Caco-2 (cell line): ENCODE results near the gene DUSP6. TPM values are rescaled to one million over a fixed set of nuclear protein-coding genes. Genes with fewer than 3 reads are reported as not detected.

Experiments
- BruUV-seq: library from RNA; stranded (reverse); fragments of 400-500 nt; replicated peaks from 2 replicates; lab custom pipeline; 2021; lab: Mats Ljungman, UMichigan
- CTCF ChIA-PET: fragments of 300-600 bp; sonication (Branson Sonifier 250); formaldehyde crosslinking; loops from one replicate; lab custom pipeline; 2022; ENCODE audit warnings: antibody characterized with exemption; lab: Charles Lee
- POLR2A ChIA-PET: fragments of 300-600 bp; sonication (Branson Sonifier 250); formaldehyde crosslinking; loops from one replicate; lab custom pipeline; 2022; ENCODE audit warnings: antibody characterized with exemption; lab: Charles Lee
- DNase-seq, 2 experiments: peaks; one replicate each; pipeline versions ENCODE4 v3.0.0 to v3.0.0-alpha.2; 2020 to 2022
- H3K27me3 ChIP-seq: replicated peaks from 2 replicates; pipeline ENCODE4 v1.6.0; 2011; ENCODE audit warnings: low read length; ENCODE audit not compliant: control insufficient read depth, insufficient read depth
- H3K36me3 ChIP-seq: 2 replicates; pipeline ENCODE4 v1.5.1; 2011; ENCODE audit warnings: low read length; ENCODE audit not compliant: control insufficient read depth, insufficient read depth
- H3K4me1 ChIP-seq: fragments of 250-450 bp; sonication (Bioruptor Pico); 2 replicates; pipeline ENCODE4 v1.5.1; 2020; ENCODE audit warnings: mild to moderate bottlenecking
- H3K4me3 ChIP-seq: 2 replicates; pipeline ENCODE4 v1.5.1; 2011; ENCODE audit warnings: low read depth, mild to moderate bottlenecking, control low read depth, low read length
- H3K9me3 ChIP-seq: fragments of 250-450 bp; sonication (Bioruptor Pico); 2 replicates; pipeline ENCODE4 v1.5.1; 2020; ENCODE audit warnings: mild to moderate bottlenecking, moderate library complexity
- H3K27ac Mint-ChIP-seq: one replicate; pipeline ENCODE4 v1.8.0; 2022; ENCODE audit warnings: mixed read lengths; ENCODE audit not compliant: unreplicated experiment
- H3K27me3 Mint-ChIP-seq: one replicate; pipeline ENCODE4 v1.8.0; 2022; ENCODE audit warnings: mixed read lengths; ENCODE audit not compliant: insufficient read depth, unreplicated experiment
- H3K36me3 Mint-ChIP-seq: one replicate; pipeline ENCODE4 v1.8.0; 2022; ENCODE audit warnings: mild to moderate bottlenecking, mixed read lengths; ENCODE audit not compliant: insufficient read depth, unreplicated experiment
- H3K4me1 Mint-ChIP-seq: one replicate; pipeline ENCODE4 v1.8.0; 2022; ENCODE audit warnings: low read depth, mixed read lengths; ENCODE audit not compliant: unreplicated experiment
- H3K4me3 Mint-ChIP-seq: one replicate; pipeline ENCODE4 v1.8.0; 2022; ENCODE audit warnings: mild to moderate bottlenecking, moderate library complexity, mixed read lengths; ENCODE audit not compliant: unreplicated experiment
- H3K9me3 Mint-ChIP-seq: one replicate; pipeline ENCODE4 v1.8.0; 2022; ENCODE audit warnings: mixed read lengths; ENCODE audit not compliant: unreplicated experiment
- CTCF ChIP-seq, 2 experiments: fragments of 200-600 bp in 1 of 2; IDR thresholded peaks; 1 replicate in 1 of 2; 2 replicates in 1 of 2; pipeline versions ENCODE4 v1.5.1 to v1.8.0; 2011 to 2022; ENCODE audit warnings: antibody characterized with exemption in 1 of 2, control low read depth in 1 of 2, inconsistent platforms in 1 of 2, low read depth in 1 of 2, low read length in 1 of 2, mild to moderate bottlenecking in 1 of 2, moderate library complexity in 1 of 2; ENCODE audit not compliant: insufficient read depth in 1 of 2, severe bottlenecking in 1 of 2, unreplicated experiment in 1 of 2
- intact Hi-C: fragments of 100-400 bp; cut with micrococcal nuclease; formaldehyde crosslinking; loops from one replicate; pipeline ENCODE4 v1.10.0; 2022; ENCODE audit not compliant: unreplicated experiment
- total RNA-seq: library from RNA; stranded (reverse); gene quantifications from 2 replicates; pipeline ENCODE4 v1.2.3, GENCODE V29; 2022

Gene DUSP6
- total RNA-seq, 1 experiment from 2014 or later: 22.4 TPM

- Mint-ChIP-seq H3K36me3 (no peaks in the 10 kb centered on the region), H3K9me3 (no peaks in the 10 kb centered on the region), H3K4me3 (no peak overlapping the region), H3K4me1 (peaks cover 13% of the 10 kb centered on the region), H3K27ac (no peak overlapping the region), H3K27me3 (no peaks in the 10 kb centered on the region)
- TF ChIP-seq CTCF (IDR thresholded peaks at IDR 0.05; ENCODE audit: insufficient read depth in 1 of 2, low read depth in 1 of 2, low read length in 1 of 2, severe bottlenecking in 1 of 2, unreplicated experiment in 1 of 2): no peak
- no peak overlapping the region for H3K4me3 ChIP-seq
- no TSS peak for BruUV-seq
- POLR2A ChIA-PET: no interaction called here
- H3K4me1 ChIP-seq: peaks cover 5% of the 10 kb centered on the region
- H3K36me3 ChIP-seq: no peaks in the 10 kb centered on the region
- CTCF ChIA-PET: no interaction called here
- intact Hi-C loops: no loop called here
- no peaks in the 10 kb centered on the region for H3K27me3 ChIP-seq
- no peaks in the 10 kb centered on the region for H3K9me3 ChIP-seq
- no peak for DNase-seq
Observed at GRCh38 chr12:89311703-89312293, 40.5 kb downstream of the DUSP6 start.

GRCh38 chr12:89309815-89310214 is 42.5 kb downstream of the DUSP6 start:
- Mint-ChIP-seq H3K27ac (no peak overlapping the region), H3K4me3 (no peak overlapping the region), H3K9me3 (no peaks in the 10 kb centered on the region), H3K4me1 (peaks cover 8% of the 10 kb centered on the region), H3K36me3 (no peaks in the 10 kb centered on the region), H3K27me3 (no peaks in the 10 kb centered on the region)
- no peaks in the 10 kb centered on the region for H3K9me3 ChIP-seq
- intact Hi-C loops: no loop called here
- no peak for DNase-seq
- CTCF ChIA-PET: no interaction called here
- H3K27me3 ChIP-seq: no peaks in the 10 kb centered on the region
- no peak overlapping the region for H3K4me3 ChIP-seq
- 0 out of 2 replicates have a peak, but pooled peaks cover 7% of the 10 kb centered on the region for H3K4me1 ChIP-seq
- no TSS peak for BruUV-seq
- POLR2A ChIA-PET: no interaction called here
- no peak for TF ChIP-seq CTCF (IDR thresholded peaks at IDR 0.05; ENCODE audit: insufficient read depth in 1 of 2, low read depth in 1 of 2, low read length in 1 of 2, severe bottlenecking in 1 of 2, unreplicated experiment in 1 of 2)
- H3K36me3 ChIP-seq: no peaks in the 10 kb centered on the region

GRCh38 chr12:89309440-89309802 is 42.9 kb downstream of the DUSP6 start:
- H3K9me3 Mint-ChIP-seq: no peaks in the 10 kb centered on the region
- Histone ChIP-seq H3K27me3 (no peaks in the 10 kb centered on the region), H3K4me1 (0 out of 2 replicates have a peak, but pooled peaks cover 7% of the 10 kb centered on the region), H3K36me3 (no peaks in the 10 kb centered on the region), H3K4me3 (no peak overlapping the region), H3K9me3 (no peaks in the 10 kb centered on the region)
- H3K27ac Mint-ChIP-seq: no peak overlapping the region
- POLR2A ChIA-PET: no interaction called here
- H3K4me1 Mint-ChIP-seq: peaks cover 8% of the 10 kb centered on the region
- H3K4me3 Mint-ChIP-seq: no peak overlapping the region
- H3K36me3 Mint-ChIP-seq: no peaks in the 10 kb centered on the region
- CTCF ChIA-PET: no interaction called here
- no peak for DNase-seq
- H3K27me3 Mint-ChIP-seq: no peaks in the 10 kb centered on the region
- TF ChIP-seq CTCF (IDR thresholded peaks at IDR 0.05; ENCODE audit: insufficient read depth in 1 of 2, low read depth in 1 of 2, low read length in 1 of 2, severe bottlenecking in 1 of 2, unreplicated experiment in 1 of 2): no peak
- no TSS peak for BruUV-seq
- intact Hi-C loops: no loop called here
